ENCODE data around the gene DMXL2.

Gene DMXL2

DNA sequence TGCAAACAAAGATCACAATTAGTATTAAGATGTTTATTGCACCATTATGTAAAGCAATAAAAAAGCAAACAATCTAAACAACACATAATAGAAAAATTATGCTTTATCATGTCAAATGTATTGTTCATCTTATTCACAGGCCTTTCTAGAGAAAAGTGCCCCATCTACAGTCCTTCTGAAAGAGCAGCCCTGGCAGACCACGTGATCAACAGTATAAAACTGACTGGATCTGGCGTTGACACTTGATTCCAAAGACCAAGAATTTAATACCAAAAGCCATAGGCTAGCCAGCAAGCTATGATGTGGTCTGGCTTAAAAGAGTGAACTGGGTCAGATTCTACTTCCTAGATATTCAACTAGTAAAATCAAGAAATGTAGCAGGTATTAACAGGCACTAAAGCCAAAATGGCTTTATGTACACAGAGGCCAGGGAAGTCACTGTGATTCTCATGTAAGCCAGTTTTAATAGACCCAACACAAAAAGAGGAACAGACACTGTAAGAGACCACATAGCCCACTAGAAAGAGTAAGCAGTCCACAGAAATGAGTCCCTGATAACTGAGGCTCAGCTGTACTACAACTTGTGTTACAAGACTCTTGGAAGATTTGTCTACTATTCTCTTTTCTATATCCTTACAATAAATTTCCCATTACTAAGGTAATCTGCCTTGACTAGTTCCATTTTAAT lies 32.5 kb downstream of the DMXL2 start:
- no peaks in the 10 kb centered on the region for H3K36me3 ChIP-seq (ENCODE audit: control insufficient read depth in 2 of 2, insufficient read depth in 1 of 2, low read length in 2 of 2)
- no peak overlapping the region for H3K27ac ChIP-seq (ENCODE audit: extremely low read depth, low read depth, low read length)
- ChIA-PET POLR2A (no interaction called here), CTCF (interaction anchor here (0.6 to 0.7 kb wide), 2 partner anchors 55 to 282 kb away, joined by 3 to 4 read pairs; no protein-coding TSS in a partner anchor)
- no peaks in the 10 kb centered on the region for H3K9me3 ChIP-seq (ENCODE audit: control insufficient read depth, insufficient read depth, low read depth, low read length)
- H3K4me1 ChIP-seq (ENCODE audit: control insufficient read depth, insufficient read depth, low read length) = no peaks in the 10 kb centered on the region
- no peak for TF ChIP-seq ZNF560 (tag by site-specific recombination; IDR thresholded peaks at IDR 0.05; ENCODE audit: borderline replicate concordance)
- no peak for TF ChIP-seq ZNF610 (tag by site-specific recombination; IDR thresholded peaks at IDR 0.05; ENCODE audit: borderline replicate concordance)
- TF ChIP-seq GFI1B (tag by site-specific recombination; IDR thresholded peaks at IDR 0.05) = no peak
- no peak for TF ChIP-seq ZNF544 (tag by site-specific recombination; IDR thresholded peaks at IDR 0.05)
- TF ChIP-seq, protein P1, sequence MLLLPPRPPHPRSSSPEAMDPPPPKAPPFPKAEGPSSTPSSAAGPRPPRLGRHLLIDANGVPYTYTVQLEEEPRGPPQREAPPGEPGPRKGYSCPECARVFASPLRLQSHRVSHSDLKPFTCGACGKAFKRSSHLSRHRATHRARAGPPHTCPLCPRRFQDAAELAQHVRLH (tag by site-specific recombination; IDR thresholded peaks at IDR 0.05) = no peak
- TF ChIP-seq ZNF223 (tag by site-specific recombination; IDR thresholded peaks at IDR 0.05) = no peak
- no peak for TF ChIP-seq KLF7 (tag by site-specific recombination; IDR thresholded peaks at IDR 0.05; ENCODE audit: borderline replicate concordance)
- TF ChIP-seq ZBTB21 (tag by site-specific recombination; IDR thresholded peaks at IDR 0.05) = no peak
- TF ChIP-seq, protein P2, sequence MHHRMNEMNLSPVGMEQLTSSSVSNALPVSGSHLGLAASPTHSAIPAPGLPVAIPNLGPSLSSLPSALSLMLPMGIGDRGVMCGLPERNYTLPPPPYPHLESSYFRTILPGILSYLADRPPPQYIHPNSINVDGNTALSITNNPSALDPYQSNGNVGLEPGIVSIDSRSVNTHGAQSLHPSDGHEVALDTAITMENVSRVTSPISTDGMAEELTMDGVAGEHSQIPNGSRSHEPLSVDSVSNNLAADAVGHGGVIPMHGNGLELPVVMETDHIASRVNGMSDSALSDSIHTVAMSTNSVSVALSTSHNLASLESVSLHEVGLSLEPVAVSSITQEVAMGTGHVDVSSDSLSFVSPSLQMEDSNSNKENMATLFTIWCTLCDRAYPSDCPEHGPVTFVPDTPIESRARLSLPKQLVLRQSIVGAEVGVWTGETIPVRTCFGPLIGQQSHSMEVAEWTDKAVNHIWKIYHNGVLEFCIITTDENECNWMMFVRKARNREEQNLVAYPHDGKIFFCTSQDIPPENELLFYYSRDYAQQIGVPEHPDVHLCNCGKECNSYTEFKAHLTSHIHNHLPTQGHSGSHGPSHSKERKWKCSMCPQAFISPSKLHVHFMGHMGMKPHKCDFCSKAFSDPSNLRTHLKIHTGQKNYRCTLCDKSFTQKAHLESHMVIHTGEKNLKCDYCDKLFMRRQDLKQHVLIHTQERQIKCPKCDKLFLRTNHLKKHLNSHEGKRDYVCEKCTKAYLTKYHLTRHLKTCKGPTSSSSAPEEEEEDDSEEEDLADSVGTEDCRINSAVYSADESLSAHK (tag by site-specific recombination; IDR thresholded peaks at IDR 0.05) = no peak
- no peak for TF ChIP-seq SP2 (tag by site-specific recombination; IDR thresholded peaks at IDR 0.05)
- TF ChIP-seq, protein P3, sequence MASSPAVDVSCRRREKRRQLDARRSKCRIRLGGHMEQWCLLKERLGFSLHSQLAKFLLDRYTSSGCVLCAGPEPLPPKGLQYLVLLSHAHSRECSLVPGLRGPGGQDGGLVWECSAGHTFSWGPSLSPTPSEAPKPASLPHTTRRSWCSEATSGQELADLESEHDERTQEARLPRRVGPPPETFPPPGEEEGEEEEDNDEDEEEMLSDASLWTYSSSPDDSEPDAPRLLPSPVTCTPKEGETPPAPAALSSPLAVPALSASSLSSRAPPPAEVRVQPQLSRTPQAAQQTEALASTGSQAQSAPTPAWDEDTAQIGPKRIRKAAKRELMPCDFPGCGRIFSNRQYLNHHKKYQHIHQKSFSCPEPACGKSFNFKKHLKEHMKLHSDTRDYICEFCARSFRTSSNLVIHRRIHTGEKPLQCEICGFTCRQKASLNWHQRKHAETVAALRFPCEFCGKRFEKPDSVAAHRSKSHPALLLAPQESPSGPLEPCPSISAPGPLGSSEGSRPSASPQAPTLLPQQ (tag by site-specific recombination; IDR thresholded peaks at IDR 0.05) = no peak
- no peak for TF ChIP-seq ZNF221 (tag by site-specific recombination; IDR thresholded peaks at IDR 0.05; ENCODE audit: borderline replicate concordance)
- TF ChIP-seq, protein P4, sequence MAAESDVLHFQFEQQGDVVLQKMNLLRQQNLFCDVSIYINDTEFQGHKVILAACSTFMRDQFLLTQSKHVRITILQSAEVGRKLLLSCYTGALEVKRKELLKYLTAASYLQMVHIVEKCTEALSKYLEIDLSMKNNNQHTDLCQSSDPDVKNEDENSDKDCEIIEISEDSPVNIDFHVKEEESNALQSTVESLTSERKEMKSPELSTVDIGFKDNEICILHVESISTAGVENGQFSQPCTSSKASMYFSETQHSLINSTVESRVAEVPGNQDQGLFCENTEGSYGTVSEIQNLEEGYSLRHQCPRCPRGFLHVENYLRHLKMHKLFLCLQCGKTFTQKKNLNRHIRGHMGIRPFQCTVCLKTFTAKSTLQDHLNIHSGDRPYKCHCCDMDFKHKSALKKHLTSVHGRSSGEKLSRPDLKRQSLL (tag by site-specific recombination; IDR thresholded peaks at IDR 0.05) = no peak
- TF ChIP-seq ZNF354C (tag by site-specific recombination; IDR thresholded peaks at IDR 0.05; ENCODE audit: borderline replicate concordance, low read depth) = no peak
- TF ChIP-seq, protein P5, sequence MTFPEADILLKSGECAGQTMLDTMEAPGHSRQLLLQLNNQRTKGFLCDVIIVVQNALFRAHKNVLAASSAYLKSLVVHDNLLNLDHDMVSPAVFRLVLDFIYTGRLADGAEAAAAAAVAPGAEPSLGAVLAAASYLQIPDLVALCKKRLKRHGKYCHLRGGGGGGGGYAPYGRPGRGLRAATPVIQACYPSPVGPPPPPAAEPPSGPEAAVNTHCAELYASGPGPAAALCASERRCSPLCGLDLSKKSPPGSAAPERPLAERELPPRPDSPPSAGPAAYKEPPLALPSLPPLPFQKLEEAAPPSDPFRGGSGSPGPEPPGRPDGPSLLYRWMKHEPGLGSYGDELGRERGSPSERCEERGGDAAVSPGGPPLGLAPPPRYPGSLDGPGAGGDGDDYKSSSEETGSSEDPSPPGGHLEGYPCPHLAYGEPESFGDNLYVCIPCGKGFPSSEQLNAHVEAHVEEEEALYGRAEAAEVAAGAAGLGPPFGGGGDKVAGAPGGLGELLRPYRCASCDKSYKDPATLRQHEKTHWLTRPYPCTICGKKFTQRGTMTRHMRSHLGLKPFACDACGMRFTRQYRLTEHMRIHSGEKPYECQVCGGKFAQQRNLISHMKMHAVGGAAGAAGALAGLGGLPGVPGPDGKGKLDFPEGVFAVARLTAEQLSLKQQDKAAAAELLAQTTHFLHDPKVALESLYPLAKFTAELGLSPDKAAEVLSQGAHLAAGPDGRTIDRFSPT (tag by site-specific recombination; IDR thresholded peaks at IDR 0.05) = no peak
- TF ChIP-seq, protein P6, sequence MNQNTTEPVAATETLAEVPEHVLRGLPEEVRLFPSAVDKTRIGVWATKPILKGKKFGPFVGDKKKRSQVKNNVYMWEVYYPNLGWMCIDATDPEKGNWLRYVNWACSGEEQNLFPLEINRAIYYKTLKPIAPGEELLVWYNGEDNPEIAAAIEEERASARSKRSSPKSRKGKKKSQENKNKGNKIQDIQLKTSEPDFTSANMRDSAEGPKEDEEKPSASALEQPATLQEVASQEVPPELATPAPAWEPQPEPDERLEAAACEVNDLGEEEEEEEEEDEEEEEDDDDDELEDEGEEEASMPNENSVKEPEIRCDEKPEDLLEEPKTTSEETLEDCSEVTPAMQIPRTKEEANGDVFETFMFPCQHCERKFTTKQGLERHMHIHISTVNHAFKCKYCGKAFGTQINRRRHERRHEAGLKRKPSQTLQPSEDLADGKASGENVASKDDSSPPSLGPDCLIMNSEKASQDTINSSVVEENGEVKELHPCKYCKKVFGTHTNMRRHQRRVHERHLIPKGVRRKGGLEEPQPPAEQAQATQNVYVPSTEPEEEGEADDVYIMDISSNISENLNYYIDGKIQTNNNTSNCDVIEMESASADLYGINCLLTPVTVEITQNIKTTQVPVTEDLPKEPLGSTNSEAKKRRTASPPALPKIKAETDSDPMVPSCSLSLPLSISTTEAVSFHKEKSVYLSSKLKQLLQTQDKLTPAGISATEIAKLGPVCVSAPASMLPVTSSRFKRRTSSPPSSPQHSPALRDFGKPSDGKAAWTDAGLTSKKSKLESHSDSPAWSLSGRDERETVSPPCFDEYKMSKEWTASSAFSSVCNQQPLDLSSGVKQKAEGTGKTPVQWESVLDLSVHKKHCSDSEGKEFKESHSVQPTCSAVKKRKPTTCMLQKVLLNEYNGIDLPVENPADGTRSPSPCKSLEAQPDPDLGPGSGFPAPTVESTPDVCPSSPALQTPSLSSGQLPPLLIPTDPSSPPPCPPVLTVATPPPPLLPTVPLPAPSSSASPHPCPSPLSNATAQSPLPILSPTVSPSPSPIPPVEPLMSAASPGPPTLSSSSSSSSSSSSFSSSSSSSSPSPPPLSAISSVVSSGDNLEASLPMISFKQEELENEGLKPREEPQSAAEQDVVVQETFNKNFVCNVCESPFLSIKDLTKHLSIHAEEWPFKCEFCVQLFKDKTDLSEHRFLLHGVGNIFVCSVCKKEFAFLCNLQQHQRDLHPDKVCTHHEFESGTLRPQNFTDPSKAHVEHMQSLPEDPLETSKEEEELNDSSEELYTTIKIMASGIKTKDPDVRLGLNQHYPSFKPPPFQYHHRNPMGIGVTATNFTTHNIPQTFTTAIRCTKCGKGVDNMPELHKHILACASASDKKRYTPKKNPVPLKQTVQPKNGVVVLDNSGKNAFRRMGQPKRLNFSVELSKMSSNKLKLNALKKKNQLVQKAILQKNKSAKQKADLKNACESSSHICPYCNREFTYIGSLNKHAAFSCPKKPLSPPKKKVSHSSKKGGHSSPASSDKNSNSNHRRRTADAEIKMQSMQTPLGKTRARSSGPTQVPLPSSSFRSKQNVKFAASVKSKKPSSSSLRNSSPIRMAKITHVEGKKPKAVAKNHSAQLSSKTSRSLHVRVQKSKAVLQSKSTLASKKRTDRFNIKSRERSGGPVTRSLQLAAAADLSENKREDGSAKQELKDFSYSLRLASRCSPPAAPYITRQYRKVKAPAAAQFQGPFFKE (tag by site-specific recombination; IDR thresholded peaks at IDR 0.05; ENCODE audit: borderline replicate concordance) = no peak
- TF ChIP-seq, protein P7, sequence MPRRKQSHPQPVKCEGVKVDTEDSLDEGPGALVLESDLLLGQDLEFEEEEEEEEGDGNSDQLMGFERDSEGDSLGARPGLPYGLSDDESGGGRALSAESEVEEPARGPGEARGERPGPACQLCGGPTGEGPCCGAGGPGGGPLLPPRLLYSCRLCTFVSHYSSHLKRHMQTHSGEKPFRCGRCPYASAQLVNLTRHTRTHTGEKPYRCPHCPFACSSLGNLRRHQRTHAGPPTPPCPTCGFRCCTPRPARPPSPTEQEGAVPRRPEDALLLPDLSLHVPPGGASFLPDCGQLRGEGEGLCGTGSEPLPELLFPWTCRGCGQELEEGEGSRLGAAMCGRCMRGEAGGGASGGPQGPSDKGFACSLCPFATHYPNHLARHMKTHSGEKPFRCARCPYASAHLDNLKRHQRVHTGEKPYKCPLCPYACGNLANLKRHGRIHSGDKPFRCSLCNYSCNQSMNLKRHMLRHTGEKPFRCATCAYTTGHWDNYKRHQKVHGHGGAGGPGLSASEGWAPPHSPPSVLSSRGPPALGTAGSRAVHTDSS (tag by site-specific recombination; IDR thresholded peaks at IDR 0.05) = no peak
- no peak for TF ChIP-seq ZBTB8A (tag by site-specific recombination; IDR thresholded peaks at IDR 0.05)
- TF ChIP-seq, protein P8, sequence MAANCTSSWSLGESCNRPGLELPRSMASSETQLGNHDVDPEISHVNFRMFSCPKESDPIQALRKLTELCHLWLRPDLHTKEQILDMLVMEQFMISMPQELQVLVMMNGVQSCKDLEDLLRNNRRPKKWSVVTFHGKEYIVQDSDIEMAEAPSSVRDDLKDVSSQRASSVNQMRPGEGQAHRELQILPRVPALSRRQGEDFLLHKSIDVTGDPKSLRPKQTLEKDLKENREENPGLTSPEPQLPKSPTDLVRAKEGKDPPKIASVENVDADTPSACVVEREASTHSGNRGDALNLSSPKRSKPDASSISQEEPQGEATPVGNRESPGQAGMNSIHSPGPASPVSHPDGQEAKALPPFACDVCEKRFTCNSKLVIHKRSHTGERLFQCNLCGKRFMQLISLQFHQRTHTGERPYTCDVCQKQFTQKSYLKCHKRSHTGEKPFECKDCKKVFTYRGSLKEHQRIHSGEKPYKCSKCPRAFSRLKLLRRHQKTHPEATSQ (tag by site-specific recombination; IDR thresholded peaks at IDR 0.05) = no peak
- no peak overlapping the region for H3K4me3 ChIP-seq (ENCODE audit: low read depth, low read length)
